SH-SY5Y (cell line): ENCODE data around the gene PRCD.
A peak's percentile ranks its signal among the peaks of the same experiment; 100 is the strongest.

Experiments
- GATA2 ChIP-seq: IDR thresholded peaks from 2 replicates; pipeline ENCODE4 v1.6.1; 2011; ENCODE audit warnings: mild to moderate bottlenecking, low read depth, low read length
- GATA3 ChIP-seq: IDR thresholded peaks from 2 replicates; pipeline ENCODE4 v1.6.1; 2011; ENCODE audit warnings: low read depth, mild to moderate bottlenecking, low read length, moderate library complexity

Gene PRCD, protein sequence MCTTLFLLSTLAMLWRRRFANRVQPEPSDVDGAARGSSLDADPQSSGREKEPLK

DNA sequence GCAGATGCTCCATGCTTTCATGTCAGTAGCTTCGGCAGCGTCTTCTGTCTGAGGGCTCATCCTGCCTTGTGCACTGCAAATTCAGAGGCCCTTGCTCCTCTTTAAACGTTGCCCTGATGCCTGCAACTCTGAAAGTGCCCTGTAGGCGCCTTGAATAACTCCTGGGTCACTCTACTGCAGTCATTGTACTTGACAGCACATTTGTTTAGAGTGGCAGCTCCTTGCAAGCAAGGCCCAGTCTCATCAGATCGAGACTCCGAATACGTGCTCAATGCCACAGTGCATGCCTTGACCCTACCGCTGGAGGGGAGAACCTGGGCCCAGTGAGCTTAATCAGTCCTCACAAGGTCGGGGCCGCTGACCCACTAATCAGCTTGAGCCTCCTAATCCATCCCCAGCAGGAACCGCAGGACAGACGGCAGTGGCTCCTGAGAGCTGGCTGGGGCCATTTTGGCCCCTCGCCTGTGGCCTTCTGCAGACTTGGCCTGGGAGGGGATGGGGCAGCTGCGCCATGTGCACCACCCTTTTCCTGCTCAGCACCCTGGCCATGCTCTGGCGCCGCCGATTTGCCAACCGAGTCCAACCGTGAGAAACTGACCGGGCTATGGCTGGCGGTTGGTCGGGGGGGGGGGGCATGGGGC is at the start of gene PRCD:
Gene PRCD (plus strand): TSS at position 414 of the 641 bp plus-strand sequence. CDS start 98 bp downstream, at position 512.
- TF ChIP-seq GATA2 = no peak
- TF ChIP-seq GATA3 = no peak

DNA sequence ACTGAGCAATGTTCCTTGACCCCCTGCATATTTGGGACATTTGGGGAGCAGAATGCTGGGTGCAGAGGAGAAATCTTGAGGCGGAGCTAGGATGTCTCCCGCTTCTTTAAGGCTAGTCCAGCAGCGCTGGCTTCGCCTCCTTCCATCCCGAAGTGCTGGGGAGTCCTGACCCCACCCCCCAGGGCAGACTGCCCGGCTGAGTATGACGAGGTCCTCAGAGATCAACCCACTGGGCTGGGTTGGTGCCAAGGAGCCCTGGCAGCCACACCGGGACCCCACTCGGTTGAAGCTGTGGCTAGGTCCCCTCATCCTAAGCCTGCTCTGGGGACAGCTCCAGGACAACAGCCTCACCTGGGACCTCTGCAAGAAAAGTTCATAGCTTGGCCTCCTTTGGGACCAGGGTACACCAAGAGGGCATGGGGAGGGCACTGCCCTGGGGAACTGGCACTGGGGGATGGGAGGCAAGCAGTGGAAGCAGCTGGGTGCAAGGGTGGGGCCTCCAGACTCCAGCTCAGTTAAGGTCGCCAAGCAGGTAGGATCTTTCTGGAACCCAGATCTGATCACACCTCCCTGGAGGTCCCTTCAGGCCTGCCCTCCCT is 49.6 kb upstream of the PRCD start:
- TF ChIP-seq GATA2 = no peak
- TF ChIP-seq GATA3 = no peak

DNA sequence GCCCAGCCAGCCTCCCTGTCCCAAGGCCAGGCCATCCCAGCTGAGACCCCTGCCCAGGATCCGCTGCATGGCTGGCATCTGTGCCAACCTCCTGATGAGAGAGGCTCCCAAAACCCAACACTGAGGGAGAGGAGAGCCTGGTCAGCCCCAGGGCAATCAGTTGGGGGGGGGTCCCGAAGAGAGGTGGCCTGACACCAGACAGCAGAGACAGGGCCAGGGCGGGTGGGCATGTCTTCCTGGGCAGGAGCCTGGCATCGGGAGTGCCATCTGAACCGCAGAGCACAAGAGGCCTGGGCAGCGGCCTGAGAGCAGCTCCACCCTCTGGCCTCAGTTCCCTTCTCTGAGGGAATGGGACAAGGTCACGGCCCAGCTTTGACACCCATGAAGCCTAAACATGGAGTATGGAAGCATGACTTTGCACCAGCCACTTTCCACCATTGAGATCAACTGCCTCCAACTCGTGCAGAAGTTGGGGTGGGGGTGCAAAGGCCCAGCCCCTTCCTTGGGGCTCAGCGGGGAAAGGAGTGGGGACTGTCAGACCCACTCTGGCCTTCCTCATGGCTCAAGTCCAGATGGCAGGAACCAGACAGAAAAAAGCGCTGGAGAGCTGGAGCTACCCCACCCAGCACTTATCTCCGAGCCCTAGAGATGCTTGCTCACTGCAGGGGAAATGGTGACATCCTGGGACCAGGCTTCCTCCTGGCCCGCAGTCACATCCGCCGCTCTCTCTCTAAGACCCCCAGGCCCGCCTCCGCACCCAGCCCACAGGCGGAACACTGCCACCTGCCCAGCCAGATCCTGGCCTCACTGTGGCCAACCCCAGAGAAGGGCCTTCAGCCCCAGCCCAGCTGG is 48.3 kb upstream of the PRCD start:
- no peak for TF ChIP-seq GATA3
- no peak for TF ChIP-seq GATA2

- TF ChIP-seq GATA3 = no peak
- no peak for TF ChIP-seq GATA2
Observed at GRCh38 chr17:76492123-76492988, 47.5 kb upstream of the PRCD start.

DNA sequence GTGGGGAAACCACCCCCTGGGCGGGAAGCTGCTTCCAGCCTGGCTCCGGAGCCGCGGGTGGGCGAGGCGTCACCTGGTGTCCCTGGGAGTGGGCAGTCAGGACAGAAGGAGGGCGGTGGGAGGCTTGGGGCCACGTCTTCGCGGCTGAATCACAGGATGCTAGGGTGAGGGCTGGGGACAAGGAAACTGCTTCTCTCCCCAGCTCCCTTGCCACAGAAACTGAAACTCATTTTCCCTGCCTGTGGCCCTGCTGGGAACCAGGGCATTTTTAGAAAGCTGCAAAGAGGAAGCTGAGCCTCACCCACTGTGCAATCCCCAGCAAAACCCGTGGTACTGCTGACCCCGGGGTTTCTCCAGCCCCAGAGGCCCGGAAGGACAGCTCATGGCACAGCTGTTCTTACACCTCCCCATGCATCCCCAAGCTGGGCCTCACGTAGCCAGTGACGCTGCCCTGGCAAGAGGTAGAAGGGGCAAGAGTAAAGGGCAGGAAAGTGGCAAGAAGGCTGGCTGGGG is 46.8 kb upstream of the PRCD start:
- TF ChIP-seq GATA2 = no peak
- no peak for TF ChIP-seq GATA3

GRCh38 chr17:76493505-76494167 is 46.2 kb upstream of the PRCD start:
- TF ChIP-seq GATA3 = no peak
- TF ChIP-seq GATA2 = no peak

- TF ChIP-seq GATA2 (peak; percentile 45; the same call in 1 of the 2 replicates), GATA3 (no peak)
Observed at GRCh38 chr17:76495663-76496400, 44.0 kb upstream of the PRCD start.

- no peak for TF ChIP-seq GATA2
Observed at GRCh38 chr17:76496464-76496863, 43.4 kb upstream of the PRCD start.

- TF ChIP-seq GATA3 = no peak
- TF ChIP-seq GATA2 = no peak
Observed at GRCh38 chr17:76497699-76497978, 42.2 kb upstream of the PRCD start.

GRCh38 chr17:76497979-76498875 is 41.6 kb upstream of the PRCD start:
- TF ChIP-seq GATA3 (no peak), GATA2 (no peak; the same call in 1 of the 2 replicates)

DNA sequence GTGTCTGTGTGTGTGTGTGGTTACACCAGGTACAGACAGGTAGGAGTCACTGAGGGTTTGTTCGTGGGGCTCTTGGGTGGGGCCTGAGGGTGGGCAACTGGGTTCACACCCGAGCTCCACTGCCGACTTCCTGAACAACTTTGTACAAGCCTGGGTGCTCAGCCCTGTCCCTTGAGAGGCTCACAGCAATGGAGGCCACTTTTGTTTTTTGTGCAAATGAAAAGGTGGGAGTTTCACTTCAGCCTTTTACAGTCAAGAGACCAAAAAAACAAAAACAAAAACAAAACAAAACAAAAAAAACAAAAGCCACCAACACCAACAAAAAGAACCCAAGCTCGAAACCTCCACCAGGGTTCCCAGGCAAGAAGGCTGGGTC is 41.0 kb upstream of the PRCD start:
- TF ChIP-seq GATA2 (no peak), GATA3 (no peak)

GRCh38 chr17:76499267-76499667 is 40.6 kb upstream of the PRCD start:
- TF ChIP-seq GATA3 (no peak), GATA2 (no peak)
